Omental fat pad (tissue), 4 donors: Measurements from ENCODE around the gene VGLL3. TPM values are rescaled to one million over a fixed set of nuclear protein-coding genes. Genes with fewer than 3 reads are reported as not detected.

ENCODE experiments used
- ATAC-seq: fragments of 150-250 bp; one replicate; pipeline ENCODE4 v1.9.1; 2016; ENCODE audit warnings: mild to moderate bottlenecking, moderate library complexity; ENCODE audit not compliant: low FRiP score
- DNase-seq: peaks from one replicate; pipeline ENCODE4 v3.0.0-alpha.2; 2019; ENCODE audit warnings: low spot score
- CTCF ChIP-seq, 3 donors: fragments of 450-650 bp; IDR thresholded peaks; one replicate each; pipeline ENCODE4 v1.5.1; 2016 to 2017; ENCODE audit warnings: antibody characterized with exemption in 3 of 3, mild to moderate bottlenecking in 3 of 3, moderate library complexity in 2 of 3
- total RNA-seq, 4 donors: library from RNA; depleted of rRNA; stranded (reverse); fragments of >200 nt; gene quantifications; one replicate each; pipeline ENCODE4 v1.1.0, GENCODE V29; 2016

VGLL3 gene
- total RNA-seq, 4 donors from 2014 or later: 36.9 to 99.6 (median 70.9) TPM

- no peak for ATAC-seq
- no peak for TF ChIP-seq CTCF (IDR thresholded peaks at IDR 0.05)
- no peak for DNase-seq
Observed at GRCh38 chr3:86968244-86968932, 22.6 kb downstream of the VGLL3 start.

- no peak for DNase-seq
- no peak for TF ChIP-seq CTCF (IDR thresholded peaks at IDR 0.05)
- no peak for ATAC-seq
Observed at GRCh38 chr3:86967062-86967461, 23.9 kb downstream of the VGLL3 start.

GRCh38 chr3:86965166-86965565 lies 25.8 kb downstream of the VGLL3 start:
- ATAC-seq (no peak), DNase-seq (no peak)
- no peak for TF ChIP-seq CTCF (IDR thresholded peaks at IDR 0.05)

- DNase-seq (no peak), ATAC-seq (no peak)
- TF ChIP-seq CTCF (IDR thresholded peaks at IDR 0.05): no peak
Observed at GRCh38 chr3:86963611-86964010, 27.3 kb downstream of the VGLL3 start.

- ATAC-seq: no peak
- TF ChIP-seq CTCF (IDR thresholded peaks at IDR 0.05): no peak
Observed at GRCh38 chr3:86961297-86961696, 29.7 kb downstream of the VGLL3 start.

GRCh38 chr3:86960550-86960949 lies 30.4 kb downstream of the VGLL3 start:
- ATAC-seq (no peak), DNase-seq (no peak)
- no peak for TF ChIP-seq CTCF (IDR thresholded peaks at IDR 0.05)

More at GRCh38 chr3:86961297-86961696, 29.7 kb downstream of the VGLL3 start:
- DNase-seq: no peak

- no peak for DNase-seq
- TF ChIP-seq CTCF (IDR thresholded peaks at IDR 0.05): no peak
- ATAC-seq: no peak
Observed at GRCh38 chr3:86958534-86958933, 32.4 kb downstream of the VGLL3 start.
